ENCODE results near the gene CFAP298. TPM values are rescaled to one million over a fixed set of nuclear protein-coding genes. Genes with fewer than 3 reads are reported as not detected.

The CFAP298 gene
- total RNA-seq, 1 experiment from 2014 or later: 96.0 TPM

DNA sequence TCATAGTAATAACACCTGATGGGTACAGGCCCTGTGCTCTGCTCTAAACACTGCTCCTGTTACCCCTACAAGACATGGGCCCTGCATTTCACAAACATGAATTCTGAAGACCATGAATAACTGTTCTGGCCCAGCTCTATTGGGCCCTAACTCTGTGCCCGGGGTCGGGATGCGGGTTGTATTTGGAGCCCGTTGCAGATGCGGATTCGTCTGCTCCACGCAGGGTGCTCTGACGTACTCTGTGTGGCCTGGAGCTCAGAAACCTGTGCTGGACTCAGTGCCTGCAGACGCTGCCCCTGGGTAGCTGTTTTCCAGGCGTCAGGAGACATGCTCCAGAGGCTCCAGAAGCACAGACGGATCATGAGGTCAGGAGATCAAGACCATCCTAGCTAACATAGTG lies 16.7 kb downstream of the CFAP298 start:
- Histone ChIP-seq H3K27ac (ENCODE audit: low read length) (no peak overlapping the region), H3K9ac (ENCODE audit: low read length) (no peak overlapping the region), H3K79me2 (ENCODE audit: low read length) (no peaks in the 10 kb centered on the region), H3K27me3 (ENCODE audit: low read length) (no peaks in the 10 kb centered on the region), H3K4me2 (ENCODE audit: low read length) (no peak overlapping the region), H3K4me1 (ENCODE audit: insufficient read depth, low read length) (peaks cover 12% of the 10 kb centered on the region), H2AFZ (ENCODE audit: low read length) (no peak overlapping the region), H3K4me3 (ENCODE audit: low read length) (no peak overlapping the region), H3K36me3 (ENCODE audit: low read depth, low read length) (peaks cover 5% of the 10 kb centered on the region; the same call in 1 of the 2 replicates), H3K9me2 (replicated peaks; ENCODE audit: low read length) (no peaks in the 10 kb centered on the region), H3F3A (ENCODE audit: low read length, unreplicated experiment) (no peaks in the 10 kb centered on the region), H4K20me1 (ENCODE audit: low read length) (no peaks in the 10 kb centered on the region), H3K9me3 (ENCODE audit: low read length) (no peaks in the 10 kb centered on the region)
- ATAC-seq: no peak
- ChIA-PET CTCF (interaction anchor here (0.7 kb wide), 1 partner anchor 181 kb away, joined by 3 read pairs; no protein-coding TSS in a partner anchor), POLR2A (ENCODE audit: unreplicated experiment) (no interaction called here)
- TF ChIP-seq EZH2phosphoT487 (IDR thresholded peaks at IDR 0.05; ENCODE audit: borderline replicate concordance, low read length): no peak
- TF ChIP-seq EZH2 (IDR thresholded peaks at IDR 0.05; ENCODE audit: low read length, unreplicated experiment): no peak
- TF ChIP-seq, protein P1, sequence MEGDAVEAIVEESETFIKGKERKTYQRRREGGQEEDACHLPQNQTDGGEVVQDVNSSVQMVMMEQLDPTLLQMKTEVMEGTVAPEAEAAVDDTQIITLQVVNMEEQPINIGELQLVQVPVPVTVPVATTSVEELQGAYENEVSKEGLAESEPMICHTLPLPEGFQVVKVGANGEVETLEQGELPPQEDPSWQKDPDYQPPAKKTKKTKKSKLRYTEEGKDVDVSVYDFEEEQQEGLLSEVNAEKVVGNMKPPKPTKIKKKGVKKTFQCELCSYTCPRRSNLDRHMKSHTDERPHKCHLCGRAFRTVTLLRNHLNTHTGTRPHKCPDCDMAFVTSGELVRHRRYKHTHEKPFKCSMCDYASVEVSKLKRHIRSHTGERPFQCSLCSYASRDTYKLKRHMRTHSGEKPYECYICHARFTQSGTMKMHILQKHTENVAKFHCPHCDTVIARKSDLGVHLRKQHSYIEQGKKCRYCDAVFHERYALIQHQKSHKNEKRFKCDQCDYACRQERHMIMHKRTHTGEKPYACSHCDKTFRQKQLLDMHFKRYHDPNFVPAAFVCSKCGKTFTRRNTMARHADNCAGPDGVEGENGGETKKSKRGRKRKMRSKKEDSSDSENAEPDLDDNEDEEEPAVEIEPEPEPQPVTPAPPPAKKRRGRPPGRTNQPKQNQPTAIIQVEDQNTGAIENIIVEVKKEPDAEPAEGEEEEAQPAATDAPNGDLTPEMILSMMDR (conservative IDR thresholded peaks at IDR 0.05; ENCODE audit: low read depth, low read length): no peak
- intact Hi-C loops (cut with micrococcal nuclease): loop anchor here (5.0 kb wide), 1 partner anchor 98 kb away; no protein-coding TSS in a partner anchor
- BruUV-seq (replicated peaks): no TSS peak
- no peak for DNase-seq

DNA sequence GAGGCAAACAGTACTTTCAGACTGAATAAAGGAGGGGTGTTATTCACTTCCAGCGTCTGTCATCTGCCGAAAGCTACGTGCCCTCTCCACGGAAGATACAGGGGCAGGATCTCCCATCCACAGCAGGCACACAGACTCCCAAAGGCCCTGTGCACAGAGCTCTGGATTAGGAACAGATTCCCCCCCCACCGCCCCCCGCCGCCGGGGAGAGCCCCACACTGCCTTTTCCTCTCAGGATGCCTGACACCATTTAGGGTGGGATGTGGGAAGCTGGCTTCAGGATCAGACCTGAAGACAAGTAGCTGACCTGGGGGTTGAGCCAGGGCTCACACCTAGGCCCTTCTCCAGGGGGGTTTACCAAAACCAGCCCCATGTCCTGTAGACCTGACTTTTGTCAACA lies 18.5 kb downstream of the CFAP298 start:
- Histone ChIP-seq H3K9me2 (replicated peaks; ENCODE audit: low read length) (no peaks in the 10 kb centered on the region), H3F3A (ENCODE audit: low read length, unreplicated experiment) (no peaks in the 10 kb centered on the region), H3K9me3 (ENCODE audit: low read length) (no peaks in the 10 kb centered on the region), H3K4me3 (ENCODE audit: low read length) (no peak overlapping the region), H3K4me2 (ENCODE audit: low read length) (no peak overlapping the region), H3K27ac (ENCODE audit: low read length) (no peak overlapping the region), H3K79me2 (ENCODE audit: low read length) (no peaks in the 10 kb centered on the region), H4K20me1 (ENCODE audit: low read length) (no peaks in the 10 kb centered on the region), H3K9ac (ENCODE audit: low read length) (no peak overlapping the region), H2AFZ (ENCODE audit: low read length) (no peak overlapping the region), H3K36me3 (ENCODE audit: low read depth, low read length) (no peaks in the 10 kb centered on the region), H3K4me1 (ENCODE audit: insufficient read depth, low read length) (peaks cover 12% of the 10 kb centered on the region), H3K27me3 (ENCODE audit: low read length) (no peaks in the 10 kb centered on the region)
- intact Hi-C loops (cut with micrococcal nuclease): no loop called here
- ATAC-seq (no peak), DNase-seq (no peak)
- ChIA-PET POLR2A (ENCODE audit: unreplicated experiment) (no interaction called here), CTCF (interaction anchor here (0.6 kb wide), 1 partner anchor 25 kb away, joined by 8 read pairs; no protein-coding TSS in a partner anchor)
- BruUV-seq (replicated peaks): no TSS peak
- TF ChIP-seq, protein P1 (conservative IDR thresholded peaks at IDR 0.05; ENCODE audit: low read depth, low read length): no peak
- no peak for TF ChIP-seq EZH2 (IDR thresholded peaks at IDR 0.05; ENCODE audit: low read length, unreplicated experiment)
- TF ChIP-seq EZH2phosphoT487 (IDR thresholded peaks at IDR 0.05; ENCODE audit: borderline replicate concordance, low read length): no peak

DNA sequence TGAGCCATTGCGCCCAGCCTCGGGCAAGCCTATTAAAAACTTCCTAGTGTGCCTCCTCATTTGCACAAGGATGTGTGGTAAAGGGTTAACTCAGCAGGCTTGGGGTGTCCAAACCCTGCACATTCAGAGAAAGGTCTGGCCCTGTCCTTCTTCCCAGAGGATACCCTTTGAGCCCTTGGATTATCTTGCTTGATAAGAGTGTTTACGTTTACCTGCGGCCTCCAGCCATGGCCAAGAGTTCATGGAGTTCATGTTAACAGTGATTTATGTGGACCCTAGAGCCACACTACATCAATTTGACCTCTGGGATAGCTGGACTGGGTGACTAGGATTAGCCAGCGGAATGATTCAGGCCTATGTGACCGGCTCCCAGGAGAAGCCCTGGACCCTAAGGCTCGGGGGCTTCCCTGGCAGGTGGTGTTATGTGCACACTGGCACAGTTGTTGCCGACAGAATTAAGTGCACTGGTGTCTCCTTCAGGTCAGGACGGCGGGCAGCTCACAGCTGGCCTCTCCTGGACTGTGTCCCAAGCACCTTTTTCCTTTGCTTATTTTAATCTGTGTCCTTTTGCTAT lies 19.2 kb downstream of the CFAP298 start:
- BruUV-seq (replicated peaks): no TSS peak
- CTCF ChIA-PET: no interaction called here
- no peak for ATAC-seq

More for the DNA sequence above, 19.2 kb downstream of the CFAP298 start:
- Histone ChIP-seq H3K4me3 (ENCODE audit: low read length) (no peak overlapping the region), H3K79me2 (ENCODE audit: low read length) (no peaks in the 10 kb centered on the region), H3K27ac (ENCODE audit: low read length) (no peak overlapping the region), H3F3A (ENCODE audit: low read length, unreplicated experiment) (no peaks in the 10 kb centered on the region), H2AFZ (ENCODE audit: low read length) (no peak overlapping the region), H3K27me3 (ENCODE audit: low read length) (no peaks in the 10 kb centered on the region), H3K4me2 (ENCODE audit: low read length) (no peak overlapping the region), H3K9me2 (replicated peaks; ENCODE audit: low read length) (no peaks in the 10 kb centered on the region), H3K4me1 (ENCODE audit: insufficient read depth, low read length) (peaks cover 12% of the 10 kb centered on the region), H4K20me1 (ENCODE audit: low read length) (no peaks in the 10 kb centered on the region), H3K9me3 (ENCODE audit: low read length) (no peaks in the 10 kb centered on the region), H3K36me3 (ENCODE audit: low read depth, low read length) (no peaks in the 10 kb centered on the region), H3K9ac (ENCODE audit: low read length) (no peak overlapping the region)
- TF ChIP-seq EZH2phosphoT487 (IDR thresholded peaks at IDR 0.05; ENCODE audit: borderline replicate concordance, low read length): no peak
- TF ChIP-seq EZH2 (IDR thresholded peaks at IDR 0.05; ENCODE audit: low read length, unreplicated experiment): no peak
- TF ChIP-seq, protein P1 (conservative IDR thresholded peaks at IDR 0.05; ENCODE audit: low read depth, low read length): no peak
- DNase-seq: no peak
- POLR2A ChIA-PET (ENCODE audit: unreplicated experiment): no interaction called here
- intact Hi-C loops (cut with micrococcal nuclease): no loop called here

Measured in PC-3 (cell line).